ENCODE measurements around the gene AFP.

Gene AFP

GRCh38 chr4:73434311-73434710 lies 1.7 kb upstream of the AFP start:
- no peaks in the 10 kb centered on the region for H3K27me3 ChIP-seq (ENCODE audit: insufficient read depth, low read length)
- WGBS (ENCODE audit: extremely low coverage, insufficient coverage, insufficient read length) = no CpG with 5 or more reads among the region's 3 CpGs

GRCh38 chr4:73436674-73437557 lies 895 bp downstream of the AFP start:
- Histone ChIP-seq H2BK12ac (ENCODE audit: low read length) (no peak overlapping the region), H4K12ac (ENCODE audit: low read depth, low read length) (no peak overlapping the region), H2BK120ac (ENCODE audit: insufficient read depth, low read length, poor library complexity) (no peak overlapping the region), H3K18ac (ENCODE audit: low read length) (no peak overlapping the region), H3K79me1 (ENCODE audit: low read length) (no peaks in the 10 kb centered on the region), H3K79me2 (ENCODE audit: control insufficient read depth, insufficient read depth, low read length, poor library complexity) (no peaks in the 10 kb centered on the region), H2AFZ (ENCODE audit: insufficient read depth, low read length, poor library complexity) (no peak overlapping the region), H3K27ac (ENCODE audit: low read depth, low read length) (no peak overlapping the region), H2BK5ac (ENCODE audit: low read depth, low read length, poor library complexity) (no peak overlapping the region), H4K91ac (ENCODE audit: low read depth, low read length) (no peak overlapping the region), H3K4me1 (ENCODE audit: control insufficient read depth in 1 of 2, insufficient read depth in 2 of 2, low read length in 2 of 2) (no peaks in the 10 kb centered on the region), H3K27me3 (ENCODE audit: insufficient read depth, low read length) (no peaks in the 10 kb centered on the region), H2AK5ac (ENCODE audit: low read length) (no peak overlapping the region), H3K9me3 (ENCODE audit: insufficient read depth, low read depth, low read length) (no peaks in the 10 kb centered on the region), H3K4ac (ENCODE audit: low read depth, low read length) (no peak overlapping the region), H3K9ac (ENCODE audit: low read length) (no peak overlapping the region), H3K36me3 (ENCODE audit: control insufficient read depth in 1 of 2, insufficient read depth in 2 of 2, low read length in 2 of 2) (no peaks in the 10 kb centered on the region), H3K23ac (ENCODE audit: low read length) (no peak overlapping the region), H4K8ac (ENCODE audit: low read depth, low read length) (no peak overlapping the region), H3K4me2 (ENCODE audit: low read length) (no peak overlapping the region), H3K4me3 (ENCODE audit: low read depth, low read length) (no peak overlapping the region), H3K14ac (ENCODE audit: low read length) (no peak overlapping the region)
- DNase-seq = no peak
- WGBS (ENCODE audit: extremely low coverage, insufficient coverage, insufficient read length) = no CpG with 5 or more reads among the region's 3 CpGs

More at GRCh38 chr4:73434311-73434710, 1.7 kb upstream of the AFP start:
- Histone ChIP-seq H3K4me1 (ENCODE audit: control insufficient read depth in 1 of 2, insufficient read depth in 2 of 2, low read length in 2 of 2) (no peaks in the 10 kb centered on the region), H3K79me2 (ENCODE audit: control insufficient read depth, insufficient read depth, low read length, poor library complexity) (no peaks in the 10 kb centered on the region), H2BK12ac (ENCODE audit: low read length) (no peak overlapping the region), H3K27ac (ENCODE audit: low read depth, low read length) (no peak overlapping the region), H3K23ac (ENCODE audit: low read length) (no peak overlapping the region), H3K9me3 (ENCODE audit: insufficient read depth, low read depth, low read length) (no peaks in the 10 kb centered on the region), H4K12ac (ENCODE audit: low read depth, low read length) (no peak overlapping the region), H3K79me1 (ENCODE audit: low read length) (no peaks in the 10 kb centered on the region), H2AK5ac (ENCODE audit: low read length) (no peak overlapping the region), H2BK120ac (ENCODE audit: insufficient read depth, low read length, poor library complexity) (no peak overlapping the region), H3K4ac (ENCODE audit: low read depth, low read length) (no peak overlapping the region), H3K4me3 (ENCODE audit: low read depth, low read length) (no peak overlapping the region), H4K91ac (ENCODE audit: low read depth, low read length) (no peak overlapping the region), H3K36me3 (ENCODE audit: control insufficient read depth in 1 of 2, insufficient read depth in 2 of 2, low read length in 2 of 2) (no peaks in the 10 kb centered on the region), H3K18ac (ENCODE audit: low read length) (no peak overlapping the region), H2AFZ (ENCODE audit: insufficient read depth, low read length, poor library complexity) (no peak overlapping the region), H3K4me2 (ENCODE audit: low read length) (no peak overlapping the region), H3K9ac (ENCODE audit: low read length) (no peak overlapping the region), H3K14ac (ENCODE audit: low read length) (no peak overlapping the region), H4K8ac (ENCODE audit: low read depth, low read length) (no peak overlapping the region), H2BK5ac (ENCODE audit: low read depth, low read length, poor library complexity) (no peak overlapping the region)
- peak; percentile 1 to 56 for DNase-seq

- no peak overlapping the region for H2BK120ac ChIP-seq (ENCODE audit: insufficient read depth, low read length, poor library complexity)
- H3K4me2 ChIP-seq (ENCODE audit: low read length) = no peak overlapping the region
- H3K4me1 ChIP-seq (ENCODE audit: control insufficient read depth in 1 of 2, insufficient read depth in 2 of 2, low read length in 2 of 2) = no peaks in the 10 kb centered on the region
- no peak overlapping the region for H3K27ac ChIP-seq (ENCODE audit: low read depth, low read length)
- no peak overlapping the region for H3K23ac ChIP-seq (ENCODE audit: low read length)
- no peaks in the 10 kb centered on the region for H3K27me3 ChIP-seq (ENCODE audit: insufficient read depth, low read length)
- H3K79me2 ChIP-seq (ENCODE audit: control insufficient read depth, insufficient read depth, low read length, poor library complexity) = no peaks in the 10 kb centered on the region
- H3K4me3 ChIP-seq (ENCODE audit: low read depth, low read length) = no peak overlapping the region
- no peak overlapping the region for H2AK5ac ChIP-seq (ENCODE audit: low read length)
- H3K9ac ChIP-seq (ENCODE audit: low read length) = no peak overlapping the region
- H3K36me3 ChIP-seq (ENCODE audit: control insufficient read depth in 1 of 2, insufficient read depth in 2 of 2, low read length in 2 of 2) = no peaks in the 10 kb centered on the region
- no peak overlapping the region for H4K8ac ChIP-seq (ENCODE audit: low read depth, low read length)
- no peaks in the 10 kb centered on the region for H3K79me1 ChIP-seq (ENCODE audit: low read length)
- H2BK5ac ChIP-seq (ENCODE audit: low read depth, low read length, poor library complexity) = no peak overlapping the region
- H3K14ac ChIP-seq (ENCODE audit: low read length) = no peak overlapping the region
- H3K9me3 ChIP-seq (ENCODE audit: insufficient read depth, low read depth, low read length) = no peaks in the 10 kb centered on the region
- no peak overlapping the region for H2AFZ ChIP-seq (ENCODE audit: insufficient read depth, low read length, poor library complexity)
- no peak overlapping the region for H2BK12ac ChIP-seq (ENCODE audit: low read length)
- no peak overlapping the region for H4K91ac ChIP-seq (ENCODE audit: low read depth, low read length)
- no peak overlapping the region for H3K18ac ChIP-seq (ENCODE audit: low read length)
- no peak overlapping the region for H3K4ac ChIP-seq (ENCODE audit: low read depth, low read length)
- DNase-seq = no peak
- H4K12ac ChIP-seq (ENCODE audit: low read depth, low read length) = no peak overlapping the region
Measured at GRCh38 chr4:73437558-73437956, 1.5 kb downstream of the AFP start.

GRCh38 chr4:73438048-73438447 lies 2.0 kb downstream of the AFP start:
- no peak overlapping the region for H3K4ac ChIP-seq (ENCODE audit: low read depth, low read length)
- no peak overlapping the region for H2BK5ac ChIP-seq (ENCODE audit: low read depth, low read length, poor library complexity)
- no peak overlapping the region for H3K23ac ChIP-seq (ENCODE audit: low read length)
- H4K91ac ChIP-seq (ENCODE audit: low read depth, low read length) = no peak overlapping the region
- no peak overlapping the region for H3K9ac ChIP-seq (ENCODE audit: low read length)
- H3K18ac ChIP-seq (ENCODE audit: low read length) = no peak overlapping the region
- no peak overlapping the region for H2BK120ac ChIP-seq (ENCODE audit: insufficient read depth, low read length, poor library complexity)
- no peak overlapping the region for H3K4me3 ChIP-seq (ENCODE audit: low read depth, low read length)
- no peak for DNase-seq
- H2AFZ ChIP-seq (ENCODE audit: insufficient read depth, low read length, poor library complexity) = no peak overlapping the region
- H3K79me1 ChIP-seq (ENCODE audit: low read length) = no peaks in the 10 kb centered on the region
- WGBS (ENCODE audit: extremely low coverage, insufficient coverage, insufficient read length) = no CpG with 5 or more reads among the region's 1 CpG
- H3K27ac ChIP-seq (ENCODE audit: low read depth, low read length) = no peak overlapping the region
- no peak overlapping the region for H4K8ac ChIP-seq (ENCODE audit: low read depth, low read length)
- H3K79me2 ChIP-seq (ENCODE audit: control insufficient read depth, insufficient read depth, low read length, poor library complexity) = no peaks in the 10 kb centered on the region
- H3K14ac ChIP-seq (ENCODE audit: low read length) = no peak overlapping the region
- H2AK5ac ChIP-seq (ENCODE audit: low read length) = no peak overlapping the region
- no peak overlapping the region for H3K4me2 ChIP-seq (ENCODE audit: low read length)
- no peaks in the 10 kb centered on the region for H3K27me3 ChIP-seq (ENCODE audit: insufficient read depth, low read length)
- no peaks in the 10 kb centered on the region for H3K36me3 ChIP-seq (ENCODE audit: control insufficient read depth in 1 of 2, insufficient read depth in 2 of 2, low read length in 2 of 2)
- no peaks in the 10 kb centered on the region for H3K4me1 ChIP-seq (ENCODE audit: control insufficient read depth in 1 of 2, insufficient read depth in 2 of 2, low read length in 2 of 2)
- no peak overlapping the region for H4K12ac ChIP-seq (ENCODE audit: low read depth, low read length)
- H2BK12ac ChIP-seq (ENCODE audit: low read length) = no peak overlapping the region
- no peaks in the 10 kb centered on the region for H3K9me3 ChIP-seq (ENCODE audit: insufficient read depth, low read depth, low read length)

Measured in trophoblast cell (in vitro differentiated cells and primary cell).